Right forelimb (tissue), 1 donor: ENCODE data around the gene DNAAF2.

Source experiments
- DNase-seq: peaks from one replicate; pipeline ENCODE4 v3.0.0-alpha.2; 2018

DNAAF2 gene

DNA sequence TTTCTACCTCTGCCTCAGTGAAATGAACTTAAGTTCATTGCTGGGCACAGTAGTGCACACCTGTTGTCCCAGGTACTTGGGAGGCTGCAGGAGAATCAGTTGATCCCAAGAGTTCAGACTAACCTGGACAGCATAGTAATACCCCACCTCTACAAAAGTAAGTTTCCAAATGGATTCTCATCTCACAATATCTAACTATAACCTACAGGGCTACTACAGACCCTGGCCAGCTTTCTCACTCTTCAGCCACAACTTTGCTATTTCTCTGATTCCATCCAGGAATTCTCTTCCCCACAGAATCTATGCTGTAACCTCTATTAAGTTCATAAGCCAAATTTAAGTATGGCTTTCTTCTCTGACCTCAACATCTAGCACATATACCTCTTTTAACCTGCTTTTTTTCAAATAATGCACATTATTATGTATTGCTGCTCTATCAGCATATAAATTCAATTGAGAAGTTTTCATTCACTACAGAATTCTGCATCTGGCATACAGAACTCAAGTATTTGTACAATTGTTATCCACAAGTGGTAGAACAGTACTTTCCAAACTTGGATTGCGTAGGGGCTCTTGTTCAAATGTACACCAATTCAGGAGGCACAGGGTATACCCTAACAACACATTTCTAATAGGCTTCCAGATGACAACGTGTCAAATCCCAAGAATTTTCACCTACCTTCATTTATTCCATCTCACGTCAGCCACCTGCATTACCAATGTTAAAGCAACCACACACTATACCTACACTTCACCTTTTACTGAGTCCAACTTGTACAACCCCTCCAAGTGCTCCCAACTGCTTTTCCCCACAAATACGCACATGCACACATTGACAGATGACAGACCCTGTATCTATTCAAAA lies 52.7 kb downstream of the DNAAF2 start:
- no peak for DNase-seq

DNA sequence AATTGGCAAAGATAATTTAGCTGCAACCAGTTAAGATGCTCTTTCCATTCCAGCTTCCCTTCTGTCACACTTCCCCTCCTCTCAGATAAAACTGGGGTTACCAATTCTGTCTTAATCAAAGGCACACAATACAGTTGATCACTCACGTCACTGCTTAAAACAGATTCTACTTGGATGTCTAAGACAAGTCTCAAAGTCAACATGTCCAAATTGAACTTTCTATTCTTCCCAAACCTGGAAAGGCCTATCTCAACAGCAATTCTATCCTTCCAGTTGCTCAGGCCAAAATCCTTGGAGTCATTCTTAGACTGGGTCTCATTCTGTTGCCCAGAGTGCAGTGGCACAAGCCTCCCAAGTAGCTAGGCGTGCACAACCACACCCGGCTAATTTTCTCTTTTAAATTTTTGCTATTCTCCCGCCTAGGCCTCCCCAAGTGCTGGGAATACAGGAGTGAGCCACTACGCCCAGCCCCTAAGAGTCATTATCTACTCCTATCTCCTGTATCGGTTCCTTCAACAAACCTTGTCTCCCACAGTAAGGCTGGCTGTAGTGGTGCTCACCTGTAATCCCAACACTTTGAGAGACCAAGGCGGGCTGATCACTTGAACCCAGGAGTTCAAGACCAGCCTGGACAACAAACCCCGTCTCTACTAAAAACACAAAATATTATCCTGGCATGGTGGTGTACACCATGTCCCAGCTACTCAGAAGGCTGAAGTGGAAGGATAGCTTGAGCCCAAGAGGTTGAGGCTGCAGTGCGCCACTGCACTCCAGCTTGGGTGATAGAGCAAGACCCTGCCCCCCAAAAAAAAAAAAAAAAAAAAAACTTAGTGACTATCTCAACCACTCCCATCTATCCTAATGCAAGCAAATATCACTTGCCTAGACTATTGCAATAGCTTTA lies 53.6 kb downstream of the DNAAF2 start:
- no peak for DNase-seq

GRCh38 chr14:49579841-49580240 lies 55.2 kb downstream of the DNAAF2 start:
- no peak for DNase-seq

- DNase-seq, result no peak
Measured at GRCh38 chr14:49578141-49578540, 56.9 kb downstream of the DNAAF2 start.
